Activated CD8-positive, alpha-beta memory T cell treated with anti-CD3 and anti-CD28 coated beads, Interleukin-2, amount 50 U/mL, for 1 hour (primary cell): ENCODE data around the gene CDH23.

ENCODE experiments used
- DNase-seq: peaks from one replicate; pipeline ENCODE4 v3.0.0-alpha.2; 2020; ENCODE audit errors: extremely low read depth

Gene CDH23

DNA sequence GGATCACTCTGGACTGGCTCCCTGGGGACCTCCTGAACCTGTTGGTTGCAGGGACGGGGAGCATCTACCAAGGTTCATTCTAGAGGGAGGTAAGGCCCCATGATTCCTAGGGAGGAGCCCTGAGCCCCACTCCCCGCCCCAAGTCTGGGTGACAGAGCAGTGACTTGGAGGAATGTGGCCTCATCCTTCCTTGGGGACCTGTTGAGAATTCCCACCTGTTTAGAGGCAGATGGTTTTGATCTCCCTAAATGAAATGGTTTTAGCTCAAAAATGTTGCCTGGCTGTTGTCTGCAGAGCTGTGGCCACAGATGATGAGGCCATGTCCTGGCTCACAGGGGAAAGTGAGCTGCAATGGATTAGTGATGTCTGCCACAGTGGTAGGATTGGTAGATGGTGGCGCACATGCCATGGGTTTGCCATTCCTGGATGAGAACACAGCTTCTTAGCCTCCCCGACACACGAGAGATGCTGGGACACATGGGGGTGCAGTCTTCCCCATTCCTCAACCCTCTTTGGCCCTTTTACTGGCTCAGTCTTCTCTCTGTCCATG, 310.6 kb downstream of the CDH23 start:
- no peak for DNase-seq

DNA sequence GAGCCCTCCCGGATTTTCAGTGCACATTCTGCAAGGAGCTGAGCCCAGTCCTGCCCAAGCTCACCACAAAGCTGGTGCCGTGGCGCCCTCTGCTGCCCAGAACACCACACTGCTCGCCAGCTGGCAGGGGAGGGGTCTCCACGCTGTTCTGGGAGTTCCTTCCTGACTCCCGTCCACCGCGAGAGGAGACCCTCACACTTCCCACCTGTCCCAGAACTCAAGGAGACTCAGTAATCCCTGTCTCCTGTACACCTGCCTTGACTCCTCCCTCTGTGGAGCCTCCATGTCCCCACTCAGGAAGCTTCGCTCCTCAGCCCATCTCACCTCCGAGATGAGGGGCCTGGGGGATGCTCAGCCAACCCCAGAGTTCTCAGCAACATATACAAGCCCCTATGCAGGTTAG, 311.6 kb downstream of the CDH23 start:
- DNase-seq = no peak

DNA sequence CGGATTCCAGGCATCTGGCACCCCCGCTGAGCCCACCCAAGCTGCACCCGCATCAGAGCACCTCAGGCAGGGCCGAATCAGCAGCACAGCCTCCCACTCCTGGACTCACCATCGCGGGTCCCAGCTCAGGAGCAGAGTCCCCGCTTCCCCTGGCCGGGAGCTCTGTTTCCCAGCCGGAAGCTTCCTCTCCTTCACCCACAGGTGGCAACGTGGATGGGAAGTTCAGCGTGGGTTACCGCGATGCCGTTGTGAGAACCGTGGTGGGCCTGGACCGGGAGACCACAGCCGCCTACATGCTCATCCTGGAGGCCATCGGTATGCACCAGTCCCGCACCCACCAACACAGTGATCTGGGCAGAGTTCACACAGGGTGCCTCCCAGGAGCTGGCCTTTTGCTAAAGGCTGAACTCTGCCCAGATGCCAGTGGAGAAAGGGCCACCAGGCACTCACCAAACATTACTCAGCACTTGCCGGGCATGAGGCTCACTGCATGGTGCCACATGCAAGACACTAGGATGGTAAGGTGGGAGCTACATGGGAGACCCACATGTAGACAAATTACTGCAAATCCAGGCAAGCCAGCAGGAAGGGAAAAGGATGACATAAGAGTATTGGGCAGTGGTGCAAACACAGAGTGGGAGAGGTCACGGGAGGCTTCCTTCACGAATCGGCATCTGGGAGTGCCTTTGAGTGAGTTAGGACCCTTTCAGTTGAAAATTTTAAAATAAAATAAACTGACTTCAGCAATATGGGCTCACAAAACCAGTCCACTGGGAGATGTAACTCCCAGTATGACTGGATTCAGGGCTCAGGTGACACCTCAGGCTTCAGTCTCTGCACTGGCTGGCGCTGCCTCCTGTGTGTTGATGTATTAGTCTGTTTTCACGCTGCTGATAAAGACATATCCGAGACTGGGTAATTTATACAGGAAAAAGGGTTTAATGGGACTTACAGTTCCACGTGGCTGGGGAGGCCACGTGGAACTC, 312.5 kb downstream of the CDH23 start:
- no peak for DNase-seq

DNA sequence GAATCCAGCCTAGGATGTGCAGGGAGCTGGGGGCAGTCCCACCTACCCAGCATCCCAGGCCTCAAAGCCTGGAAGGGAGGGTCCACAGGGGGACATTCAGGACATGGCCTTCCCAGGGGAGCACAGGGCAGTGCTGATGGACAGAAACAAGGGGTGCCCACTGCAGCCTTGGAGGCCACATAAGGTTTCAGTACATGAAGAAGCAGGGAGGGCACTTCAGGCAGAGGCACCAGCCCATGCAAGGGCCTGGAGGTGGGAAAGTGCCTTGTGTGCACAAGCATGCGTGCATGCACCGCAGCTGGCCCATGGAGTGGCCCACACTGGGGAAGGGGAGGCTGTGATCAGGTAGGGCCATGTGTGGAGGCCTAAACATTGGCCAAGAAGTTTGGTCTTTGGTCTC, 313.8 kb downstream of the CDH23 start:
- DNase-seq = no peak

- no peak for DNase-seq
These were observed 314.4 kb downstream of the CDH23 start for GRCh38 chr10:71711052-71711623.

DNA sequence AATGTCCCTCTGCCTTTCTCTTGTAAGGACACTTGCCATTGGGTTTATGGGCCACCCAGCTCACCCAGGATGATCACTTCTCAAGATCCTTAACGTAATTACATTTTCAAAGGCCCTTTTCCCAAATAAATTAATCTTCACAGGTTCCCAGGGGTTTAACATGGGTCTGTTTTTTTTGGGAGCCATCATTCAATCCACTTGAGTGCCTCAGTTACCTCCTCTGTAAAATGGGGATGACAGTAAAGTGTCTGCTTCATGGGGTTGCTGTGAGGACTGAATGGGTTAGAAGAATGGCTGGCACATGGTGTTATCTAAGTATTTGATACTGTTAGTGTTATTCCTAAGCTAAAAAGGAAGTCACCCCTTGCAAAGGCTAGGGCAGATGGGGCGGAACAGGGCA, 315.4 kb downstream of the CDH23 start:
- no peak for DNase-seq

DNA sequence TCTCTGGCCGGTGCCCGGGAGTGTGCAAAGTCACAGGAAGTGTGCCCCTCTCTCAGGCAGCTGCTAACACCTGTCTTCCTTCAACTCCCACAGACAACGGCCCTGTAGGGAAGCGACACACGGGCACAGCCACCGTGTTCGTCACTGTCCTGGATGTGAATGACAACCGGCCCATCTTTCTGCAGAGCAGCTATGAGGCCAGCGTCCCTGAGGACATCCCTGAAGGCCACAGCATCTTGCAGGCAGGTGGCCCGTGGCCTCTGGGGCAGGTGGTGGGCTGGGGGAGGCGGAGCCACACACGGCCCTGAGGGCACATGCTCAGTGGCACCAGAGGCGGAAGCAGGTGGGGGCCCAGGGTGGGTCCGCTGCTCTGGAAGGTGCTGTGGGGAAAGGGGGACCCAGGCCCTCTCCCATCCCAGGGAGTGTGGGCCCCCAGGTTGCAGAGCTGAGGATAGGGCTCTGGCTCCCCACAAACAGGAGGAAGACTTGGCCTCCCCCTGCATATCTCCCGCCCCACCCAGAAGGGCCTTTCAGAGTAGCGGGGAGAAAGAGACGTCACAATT, 315.9 kb downstream of the CDH23 start:
- no peak for DNase-seq

DNA sequence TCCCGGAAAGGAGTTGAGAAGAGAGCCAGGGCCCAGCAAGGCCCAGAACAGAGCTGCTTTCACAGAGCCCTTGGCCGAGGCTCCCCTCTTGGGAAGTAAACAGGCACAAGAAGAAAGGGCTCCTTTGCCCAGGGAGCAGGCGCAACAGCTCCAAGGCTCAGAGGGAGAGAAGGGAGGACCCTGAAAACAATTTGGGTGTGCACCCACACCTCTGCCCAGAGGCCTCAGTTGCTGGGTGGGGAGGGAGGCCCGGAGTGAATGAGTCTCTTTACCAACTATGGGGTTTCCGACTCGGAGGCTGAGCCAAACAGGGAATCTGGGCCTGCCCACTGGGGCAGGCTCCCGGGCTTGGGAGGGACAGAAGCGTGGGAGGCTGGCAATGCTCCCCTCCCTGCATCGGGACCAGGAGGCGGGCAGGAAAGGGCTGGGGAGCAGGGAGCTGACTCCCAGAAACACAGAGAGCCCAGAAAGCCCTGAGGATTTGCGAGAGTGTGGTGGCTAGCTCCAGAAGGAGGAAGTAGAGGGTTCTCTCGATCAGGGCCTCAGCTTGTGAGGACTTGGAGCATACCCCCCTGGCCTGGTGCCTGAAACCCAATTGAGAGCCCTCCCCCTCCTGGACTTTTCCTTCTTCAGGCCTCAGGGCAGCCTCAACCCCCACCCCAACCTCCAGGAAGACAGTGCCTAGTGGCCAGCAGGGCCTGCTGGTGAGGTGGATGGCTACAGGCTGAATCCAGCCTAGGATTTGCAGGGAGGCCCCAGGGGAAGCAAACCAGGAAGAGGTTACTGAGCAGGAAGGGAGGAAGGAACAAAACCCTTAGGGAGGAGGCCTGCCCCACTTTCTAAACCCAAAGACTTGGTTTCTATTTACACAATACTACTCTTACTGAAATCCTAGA, 316.7 kb downstream of the CDH23 start:
- DNase-seq = no peak

GRCh38 chr10:71714031-71714410, 317.3 kb downstream of the CDH23 start:
- no peak for DNase-seq

DNA sequence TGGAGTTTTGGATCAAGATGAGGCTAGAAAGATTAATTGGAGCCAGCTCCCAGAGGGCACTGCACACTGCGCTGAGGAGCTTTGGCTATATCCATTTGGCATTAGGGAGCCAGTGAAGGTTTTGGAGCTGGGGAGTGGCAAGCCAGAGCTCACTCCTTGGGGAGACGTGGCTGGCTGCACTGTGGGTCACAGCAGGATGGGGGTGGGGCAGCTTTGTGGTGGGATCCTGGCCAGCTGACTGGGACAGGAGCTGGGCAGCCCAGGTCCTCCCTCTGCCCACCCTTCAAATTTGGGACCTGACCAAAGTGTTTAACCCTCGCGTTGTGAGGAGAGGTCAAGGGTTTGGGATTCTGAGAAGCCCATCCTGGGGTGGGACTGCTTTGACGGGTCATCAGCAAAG, 317.9 kb downstream of the CDH23 start:
- DNase-seq = no peak

GRCh38 chr10:71715026-71715425, 318.3 kb downstream of the CDH23 start:
- no peak for DNase-seq

- no peak for DNase-seq
These were observed 319.1 kb downstream of the CDH23 start for GRCh38 chr10:71715860-71716259.

DNA sequence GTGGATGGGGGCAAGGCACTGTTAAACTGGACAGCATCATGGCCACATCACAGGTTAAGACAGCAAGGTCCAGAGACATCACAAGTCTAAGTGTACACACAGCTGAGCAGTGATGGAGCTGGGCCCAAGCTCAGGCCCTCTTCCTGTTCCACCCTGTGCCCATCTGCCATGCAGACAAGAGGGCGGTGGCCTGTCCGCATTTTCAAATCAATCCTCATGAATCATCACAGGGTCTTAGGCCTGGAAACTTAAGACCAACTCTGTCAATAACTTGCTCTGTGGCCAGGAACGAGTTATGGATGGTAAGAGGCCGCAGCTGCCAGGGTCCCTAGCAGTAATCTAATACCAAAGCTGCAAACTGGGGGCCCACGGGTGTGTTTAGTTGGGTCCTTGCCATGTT, 319.7 kb downstream of the CDH23 start:
- no peak for DNase-seq

DNA sequence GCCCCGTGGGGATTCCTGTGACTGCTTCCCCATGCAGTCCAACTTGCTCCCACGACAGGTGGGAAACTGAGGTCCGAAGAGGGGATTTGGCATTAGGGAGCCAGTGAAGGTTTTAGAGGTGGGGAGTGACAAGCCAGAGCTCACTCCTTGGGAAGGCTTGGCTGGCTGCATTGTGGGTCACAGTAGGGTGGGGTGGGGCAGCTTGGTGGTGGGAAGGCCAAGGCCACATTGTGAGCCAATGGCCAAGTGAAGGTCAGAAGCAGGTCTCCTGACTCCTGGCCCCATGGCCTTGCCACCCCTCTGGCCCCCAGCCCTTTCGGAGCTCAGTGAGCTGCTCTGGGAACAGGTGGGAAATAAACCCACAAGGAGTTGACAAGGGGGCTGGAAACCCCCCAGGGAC, 320.3 kb downstream of the CDH23 start:
- no peak for DNase-seq

GRCh38 chr10:71717551-71717951, 320.8 kb downstream of the CDH23 start:
- no peak for DNase-seq

GRCh38 chr10:71718165-71718698, 321.5 kb downstream of the CDH23 start:
- no peak for DNase-seq

DNA sequence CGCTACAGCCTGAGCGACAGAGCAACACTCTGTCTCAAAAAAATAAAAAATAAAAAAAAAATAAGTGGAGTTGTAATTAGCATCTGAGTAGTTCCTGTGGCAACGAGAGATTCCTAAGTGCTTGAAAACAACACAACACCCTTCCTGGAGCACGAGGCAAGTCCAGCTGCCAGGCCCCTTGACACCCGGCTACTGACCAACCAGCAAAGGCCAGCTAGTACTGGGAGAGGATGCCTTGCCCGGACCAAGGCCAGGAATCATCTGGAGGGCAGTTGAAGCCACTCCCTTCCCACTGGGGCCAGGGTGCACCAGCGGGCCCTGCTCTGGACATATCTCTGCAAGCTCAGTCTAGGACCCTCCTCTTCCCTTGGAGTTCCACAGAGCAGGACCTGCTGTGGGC, 322.3 kb downstream of the CDH23 start:
- DNase-seq = no peak

- no peak for DNase-seq
These were observed 322.9 kb downstream of the CDH23 start, which contains the start of gene C10orf105 for GRCh38 chr10:71719464-71720201. TSS of gene C10orf105 (minus strand) at chr10:71719778. CDS start at chr10:71716337, 3,441 bp downstream.

GRCh38 chr10:71720288-71720687, 323.6 kb downstream of the CDH23 start:
- DNase-seq = no peak

GRCh38 chr10:71721313-71721712, 324.6 kb downstream of the CDH23 start:
- no peak for DNase-seq

- DNase-seq = no peak
These were observed 326.1 kb downstream of the CDH23 start for GRCh38 chr10:71722849-71723248.
